ENCODE measurements around the gene RPS5.
A peak's percentile ranks its signal among the peaks of the same experiment; 100 is the strongest.
"Not testable (repeated sequence)": the region's sequence is repeated elsewhere in the genome, so short reads cannot be mapped to it uniquely, and the experiment has no call there.

Gene RPS5

GRCh38 chr19:58355908-58356765, 30.9 kb upstream of the RPS5 start:
- DNase-seq: peak in 3 of 10 donors; percentile 73 to 77 (median 74)
- intact Hi-C loops (cut with DNase I): no loop called here

GRCh38 chr19:58356766-58357480, 30.1 kb upstream of the RPS5 start:
- DNase-seq: peak in 3 of 10 donors; percentile 58 to 84 (median 80)
- intact Hi-C loops (cut with DNase I): no loop called here

GRCh38 chr19:58357481-58358145, 29.5 kb upstream of the RPS5 start:
- DNase-seq: peak in 1 of 10 donors; percentile 47
- intact Hi-C loops (cut with DNase I): no loop called here

GRCh38 chr19:58361900-58362271, 25.2 kb upstream of the RPS5 start:
- intact Hi-C loops (cut with DNase I): loop anchor here (1.0 to 2.0 kb wide), 3 partner anchors 15 to 35 kb away; partner anchors contain the start of gene ZNF837
- peak in 7 of 10 donors; percentile 21 to 87 (median 51) for DNase-seq

- DNase-seq: peak; percentile 94 to 100 (median 96)
- intact Hi-C loops (cut with DNase I): loop anchor here (1.0 to 2.0 kb wide), 3 partner anchors 15 to 35 kb away; partner anchors contain the start of gene ZNF837
These were observed 24.6 kb upstream of the RPS5 start, which contains the start of gene ZNF497 for GRCh38 chr19:58362272-58362994. Gene ZNF497, minus strand, starts transcription at chr19:58362751. Its CDS starts 5,116 bp downstream, at chr19:58357635.

GRCh38 chr19:58364146-58364545, 22.9 kb upstream of the RPS5 start:
- intact Hi-C loops (cut with DNase I): no loop called here

GRCh38 chr19:58366585-58367430, 20.3 kb upstream of the RPS5 start:
- intact Hi-C loops (cut with DNase I): no loop called here
- DNase-seq: peak in 1 of 10 donors; percentile 79

More at GRCh38 chr19:58364146-58364545, 22.9 kb upstream of the RPS5 start:
- peak in 1 of 10 donors; percentile 36 for DNase-seq

GRCh38 chr19:58367698-58368454, 19.2 kb upstream of the RPS5 start:
- DNase-seq: peak in 1 of 10 donors; percentile 77
- intact Hi-C loops (cut with DNase I): no loop called here

- peak in 1 of 10 donors; percentile 86 for DNase-seq
- intact Hi-C loops (cut with DNase I): no loop called here
These were observed 18.3 kb upstream of the RPS5 start for GRCh38 chr19:58368561-58369360.

- DNase-seq: no peak
- intact Hi-C loops (cut with DNase I): no loop called here
These were observed 14.5 kb upstream of the RPS5 start for GRCh38 chr19:58372311-58373133.

- no peak for DNase-seq
- intact Hi-C loops (cut with DNase I): no loop called here
These were observed 12.9 kb upstream of the RPS5 start for GRCh38 chr19:58374200-58374599.

GRCh38 chr19:58376724-58377123, 10.3 kb upstream of the RPS5 start:
- DNase-seq; intact Hi-C loops (cut with DNase I): not testable (repeated sequence)

GRCh38 chr19:58379246-58379645, 7.8 kb upstream of the RPS5 start:
- DNase-seq: no peak
- intact Hi-C loops (cut with DNase I): no loop called here

GRCh38 chr19:58380037-58380661, 6.9 kb upstream of the RPS5 start:
- peak in 1 of 10 donors; percentile 80 for DNase-seq
- intact Hi-C loops (cut with DNase I): loop anchor here (1.0 to 2.0 kb wide), 2 partner anchors 17 to 53 kb away; partner anchors contain the start of gene ZNF497

GRCh38 chr19:58380662-58381459, 6.2 kb upstream of the RPS5 start, which contains the start of gene ZNF837:
Gene ZNF837, minus strand, starts transcription at chr19:58381030. Its CDS starts 11,698 bp downstream, at chr19:58369332.
- peak; percentile 96 to 100 (median 98) for DNase-seq
- intact Hi-C loops (cut with DNase I): loop anchor here (1.0 to 2.0 kb wide), 2 partner anchors 18 to 54 kb away; partner anchors contain the start of gene ZNF497

All from posterior cingulate gyrus (tissue), 11 donors.